ENCODE results near the gene MACROD2.

MACROD2 gene

DNA sequence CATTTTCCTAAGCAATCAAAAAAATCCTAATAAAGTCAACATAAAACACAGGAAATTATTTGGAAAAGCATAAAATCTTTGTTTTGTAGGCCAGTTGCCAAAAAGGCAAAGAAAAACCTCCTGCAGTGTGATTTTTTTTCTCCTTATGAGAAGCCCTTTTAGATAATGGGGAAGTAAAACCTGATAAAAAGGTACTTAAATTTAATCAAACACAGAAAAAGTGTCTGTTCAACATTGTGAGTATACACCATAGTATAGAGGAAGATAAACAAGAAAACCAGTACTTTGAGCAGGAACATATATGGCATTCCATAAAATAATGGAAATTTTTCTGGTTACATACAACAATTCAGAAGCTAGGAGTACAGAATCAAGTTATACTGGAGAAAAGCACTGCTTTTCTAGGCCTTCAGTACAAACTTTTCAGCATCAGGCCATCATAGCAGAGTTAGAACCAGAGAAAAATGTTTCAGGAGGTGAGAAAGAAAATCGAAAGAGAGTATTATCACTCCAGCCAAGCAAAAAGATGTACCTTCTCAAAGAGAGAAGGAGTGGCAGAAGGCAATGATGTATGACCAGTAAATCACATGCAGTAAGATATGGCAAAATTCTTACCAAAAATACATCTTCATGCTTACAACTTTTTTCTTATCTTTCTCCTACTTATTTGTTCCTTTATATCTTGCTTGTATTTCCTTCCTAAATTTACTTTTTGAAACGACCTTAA lies 2083.0 kb downstream of the MACROD2 start:
- no peak for DNase-seq

DNA sequence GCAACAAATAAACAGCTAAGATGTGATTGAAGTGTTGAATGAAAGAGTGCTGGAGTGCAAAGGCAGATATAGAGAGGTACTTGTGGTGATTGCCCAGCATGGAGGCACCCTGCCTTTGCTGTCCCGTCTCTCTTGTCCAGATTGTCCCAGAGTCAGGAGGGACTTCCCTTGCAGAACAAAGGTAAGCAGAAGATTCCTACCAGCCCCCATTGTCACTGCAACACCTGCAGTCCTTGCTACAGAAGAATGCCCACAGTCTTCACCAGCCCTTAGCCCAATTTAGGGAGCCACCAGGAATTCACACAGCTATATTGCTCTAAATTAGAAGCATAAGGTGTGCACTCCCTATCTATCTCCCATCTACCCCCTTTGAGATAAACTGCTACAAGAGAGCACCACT lies 2086.1 kb downstream of the MACROD2 start:
- DNase-seq: no peak

DNA sequence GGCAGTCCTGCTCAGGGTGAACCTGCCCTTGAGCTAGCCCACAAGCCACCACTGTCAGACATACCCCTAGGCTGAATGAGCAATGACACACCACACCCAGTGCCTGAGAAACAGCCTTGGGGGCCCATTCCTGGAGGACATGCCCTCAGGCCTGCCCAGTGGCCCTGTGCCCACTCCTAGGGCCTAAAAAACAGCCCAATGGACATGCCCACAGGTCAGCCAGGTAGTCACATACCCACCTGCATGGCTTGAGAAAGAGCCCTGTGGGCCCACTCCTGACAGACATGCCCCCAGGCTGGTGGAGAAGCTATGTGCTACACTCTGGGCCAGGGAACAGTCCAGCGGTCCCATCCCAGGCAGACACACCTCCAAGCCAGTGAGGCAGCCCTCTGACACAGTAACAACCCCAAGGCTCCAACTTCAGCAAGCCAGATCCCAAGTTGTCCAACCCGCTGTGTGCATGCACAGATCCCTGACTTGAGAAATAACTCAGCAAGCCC lies 2086.8 kb downstream of the MACROD2 start:
- DNase-seq: no peak

DNA sequence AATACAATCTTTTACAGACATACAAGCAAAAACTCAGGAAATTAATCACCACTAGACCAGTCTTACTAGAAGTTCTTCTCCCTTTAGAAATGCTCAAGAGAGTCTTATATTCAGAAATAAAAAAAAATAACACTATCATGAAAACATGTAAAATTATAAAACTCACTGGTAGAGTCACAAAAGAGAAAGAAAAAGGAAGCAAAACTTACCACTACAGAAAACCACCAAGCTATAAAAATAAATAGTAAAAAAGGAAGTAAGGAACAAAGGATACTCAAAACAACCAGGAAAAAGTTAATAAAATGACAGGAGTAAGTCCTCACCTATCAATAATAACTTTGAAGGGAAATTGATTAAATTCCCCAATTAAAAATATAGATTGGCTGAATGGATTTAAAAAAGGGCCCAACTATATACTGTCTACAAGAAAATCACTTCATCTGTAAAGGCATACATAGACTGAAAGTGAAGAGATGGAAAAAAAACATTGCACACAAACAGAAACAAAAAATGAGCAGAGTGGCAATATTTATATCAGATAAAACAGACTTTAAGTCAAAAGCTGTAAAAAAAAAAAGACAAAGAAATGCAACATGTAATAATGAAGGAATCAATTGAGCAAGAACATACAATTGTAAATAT lies 2088.4 kb downstream of the MACROD2 start:
- DNase-seq: no peak

DNA sequence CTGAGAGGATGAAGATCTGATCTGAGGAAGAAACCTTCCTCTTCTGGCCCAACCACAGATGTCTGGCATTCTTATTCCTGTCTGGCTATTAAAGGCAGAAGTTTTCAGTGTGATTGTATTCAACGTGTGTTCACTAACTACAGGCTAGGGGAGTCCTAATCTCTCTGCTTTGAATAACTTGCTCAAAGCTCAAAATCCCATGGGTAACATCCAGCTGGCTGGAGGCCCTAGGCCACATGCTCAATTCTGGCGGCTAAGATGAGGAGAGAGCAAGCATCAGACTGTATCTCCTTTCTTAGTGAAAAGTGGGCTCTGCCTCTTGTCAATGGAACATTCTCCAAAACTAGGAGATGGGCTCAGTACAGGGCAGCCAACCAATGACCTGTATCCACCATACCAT lies 2099.9 kb downstream of the MACROD2 start:
- DNase-seq: no peak

DNA sequence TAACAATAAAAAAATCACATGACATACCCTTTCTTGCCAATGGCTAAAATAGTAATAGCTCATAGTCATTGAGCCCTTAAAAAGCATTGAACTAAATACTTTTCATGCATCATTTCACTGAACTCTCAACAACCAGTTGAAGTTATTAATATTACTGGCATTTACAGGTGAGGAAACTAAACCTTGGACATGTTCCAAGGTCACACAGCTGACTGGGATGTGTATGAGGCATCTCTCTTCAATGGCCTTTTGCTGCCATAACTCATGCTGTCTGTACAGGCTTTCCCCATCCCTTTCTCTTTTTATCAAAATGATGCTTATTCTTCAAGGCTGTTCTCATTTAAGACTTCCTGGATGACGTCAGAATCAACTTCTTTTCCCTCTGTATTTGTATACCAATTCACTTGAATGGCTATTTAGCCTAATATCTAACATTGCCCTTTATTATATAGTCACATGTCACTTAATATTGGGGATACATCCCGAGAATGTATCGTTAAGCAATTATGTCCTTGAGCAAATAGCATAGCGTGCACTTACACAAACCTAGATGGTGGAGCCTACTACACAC lies 2101.5 kb downstream of the MACROD2 start:
- DNase-seq: no peak

DNA sequence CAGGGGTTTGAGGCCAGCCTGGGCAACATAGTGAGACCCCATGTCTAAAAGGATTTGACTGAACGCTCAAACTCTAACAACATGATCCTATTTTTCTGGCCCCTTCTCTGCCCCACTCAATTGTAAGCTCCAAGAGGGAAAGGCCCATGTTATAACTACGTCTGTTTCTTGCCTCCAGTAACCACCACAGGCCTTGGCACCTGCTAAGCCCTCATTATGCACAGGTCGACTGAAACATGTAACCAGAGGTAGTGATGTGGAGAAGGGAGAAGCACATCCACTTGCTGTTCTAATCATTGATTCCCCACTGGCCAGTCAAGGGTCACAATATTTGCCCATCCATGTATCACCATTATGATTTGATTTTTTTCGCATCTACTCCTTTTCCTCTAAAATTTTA lies 2102.5 kb downstream of the MACROD2 start:
- DNase-seq: no peak

DNA sequence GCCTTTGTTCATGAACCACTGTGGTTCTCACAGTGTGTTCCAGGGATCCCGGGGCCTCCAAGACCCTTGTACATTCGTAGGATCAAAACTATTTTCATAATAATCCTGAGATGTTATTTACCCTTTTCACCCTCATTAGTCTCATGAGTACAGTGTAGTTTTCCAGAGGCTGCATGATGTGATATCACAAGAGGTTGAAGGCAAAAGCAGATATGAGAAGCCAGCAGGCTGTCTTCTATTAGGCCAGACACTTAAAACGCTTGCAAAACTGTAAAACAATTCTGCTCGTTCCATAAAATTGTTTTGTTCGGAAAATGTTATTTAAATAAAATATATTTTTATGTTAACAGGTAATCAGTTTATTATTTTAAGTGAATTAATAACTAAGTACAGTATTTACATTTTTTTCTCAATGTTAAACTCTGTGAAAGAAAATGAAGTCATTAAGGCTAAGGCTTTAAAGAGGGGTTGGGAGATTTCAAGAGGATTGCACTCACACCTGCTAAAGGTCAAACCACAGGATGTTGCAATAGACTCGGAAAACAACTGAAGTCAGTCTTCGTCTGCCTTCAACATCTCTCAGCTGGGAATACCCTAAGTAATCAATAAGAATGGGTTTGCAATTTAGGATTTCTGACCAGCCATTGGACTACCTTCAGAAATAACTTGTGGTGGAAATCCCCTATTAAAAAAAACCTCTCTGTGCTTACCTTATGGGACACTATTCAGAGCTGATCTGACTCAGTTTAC lies 2103.7 kb downstream of the MACROD2 start:
- no peak for DNase-seq

DNA sequence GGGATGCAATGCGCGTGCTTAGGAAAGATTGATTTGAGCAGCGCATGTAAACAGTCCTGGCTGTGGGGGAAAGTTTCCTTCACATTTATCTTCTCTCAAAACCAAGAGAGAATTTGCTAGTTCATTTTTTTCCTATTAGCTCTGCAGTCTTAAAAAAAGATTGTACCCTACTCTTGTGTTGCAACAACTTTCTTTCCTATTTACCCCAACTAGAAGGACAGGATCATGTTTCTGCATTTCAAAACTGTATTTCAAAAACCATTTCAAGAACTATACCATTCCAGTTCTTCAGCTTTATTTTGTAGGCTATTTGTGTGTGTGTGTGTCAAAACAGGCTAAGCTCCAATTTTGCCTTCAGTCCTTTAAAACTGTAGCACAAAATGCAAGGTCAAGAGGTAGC lies 2104.8 kb downstream of the MACROD2 start:
- DNase-seq: no peak

DNA sequence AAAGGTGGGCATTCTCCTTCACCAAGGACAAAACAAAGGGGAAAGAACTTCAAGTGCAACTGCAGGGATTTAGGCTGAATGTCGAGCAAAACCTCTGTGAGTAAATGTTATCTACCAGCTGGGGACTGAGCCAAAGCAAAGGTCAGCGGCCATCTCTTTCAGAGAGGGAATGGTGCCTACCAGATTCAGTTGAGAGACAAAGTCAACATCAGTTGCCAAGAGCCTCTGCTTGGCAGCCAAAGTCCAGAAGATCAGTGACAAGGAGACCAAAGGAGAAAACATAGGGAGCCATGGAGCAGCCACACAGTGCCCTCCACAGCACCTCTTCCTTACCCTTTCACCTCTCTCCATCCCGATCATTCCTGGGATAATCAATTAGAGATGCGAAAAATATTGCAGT lies 2105.5 kb downstream of the MACROD2 start:
- no peak for DNase-seq
